Activated CD4-positive, alpha-beta T cell treated with anti-CD3 and anti-CD28 coated beads, Interleukin-2, Interleukin-4, amounts not matched to agents 100 ng/mL and 50 ng/mL, durations not matched to agents 16 hours and 8 hours (primary cell): ENCODE data around the gene ZCCHC7.
"Not testable (repeated sequence)": the region's sequence is repeated elsewhere in the genome, so short reads cannot be mapped to it uniquely, and the experiment has no call there.

Experiments
- DNase-seq: peaks from one replicate; pipeline ENCODE4 v3.0.0-alpha.2; 2020; ENCODE audit warnings: low spot score

ZCCHC7 gene

GRCh38 chr9:37255187-37255586, 134.8 kb downstream of the ZCCHC7 start:
- no peak for DNase-seq

DNA sequence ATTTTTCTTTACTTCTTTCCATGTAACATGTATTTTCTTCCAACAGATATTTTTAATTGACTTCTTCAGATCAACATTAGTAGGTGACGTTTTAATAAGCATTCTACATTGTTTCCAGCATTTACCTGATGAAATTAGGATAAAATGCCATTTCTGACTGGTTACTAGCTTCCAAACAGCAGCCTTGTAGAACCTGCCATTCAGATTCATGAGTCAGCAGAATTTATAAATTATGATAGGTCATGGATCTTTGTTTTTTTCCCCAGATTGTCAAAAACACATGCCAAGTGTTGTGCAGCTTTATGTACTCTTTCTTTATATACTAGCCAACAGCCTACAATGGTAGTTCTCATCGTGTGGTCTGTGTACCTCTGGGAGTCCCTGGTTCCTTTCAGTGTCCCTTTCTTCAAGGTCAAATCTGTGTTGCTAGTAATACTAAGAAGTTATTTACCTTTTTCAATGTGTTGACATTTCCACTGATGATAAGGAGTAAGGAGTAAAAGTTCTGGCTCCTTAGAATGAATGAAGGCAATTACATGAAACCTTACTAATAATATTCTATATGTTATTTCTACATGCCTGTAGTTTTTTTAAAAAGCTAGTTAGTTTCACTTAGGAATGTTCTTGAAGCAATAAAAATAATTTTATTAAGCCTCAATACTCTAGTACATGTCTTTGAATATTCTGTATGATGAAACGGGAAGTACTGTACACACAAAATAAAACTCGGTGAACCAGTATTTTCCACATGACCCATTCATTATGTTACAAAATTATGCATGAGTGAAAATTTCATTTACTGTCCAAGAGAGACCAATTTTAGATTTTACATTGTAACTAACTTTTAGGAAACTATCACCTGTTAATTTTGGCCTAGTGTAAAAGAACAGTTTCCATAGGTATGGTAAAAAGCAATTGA, 135.8 kb downstream of the ZCCHC7 start:
- no peak for DNase-seq

GRCh38 chr9:37259951-37260350, 139.6 kb downstream of the ZCCHC7 start:
- DNase-seq, result no peak

- DNase-seq, result no peak
Observed at GRCh38 chr9:37262410-37262809, 142.0 kb downstream of the ZCCHC7 start.

DNA sequence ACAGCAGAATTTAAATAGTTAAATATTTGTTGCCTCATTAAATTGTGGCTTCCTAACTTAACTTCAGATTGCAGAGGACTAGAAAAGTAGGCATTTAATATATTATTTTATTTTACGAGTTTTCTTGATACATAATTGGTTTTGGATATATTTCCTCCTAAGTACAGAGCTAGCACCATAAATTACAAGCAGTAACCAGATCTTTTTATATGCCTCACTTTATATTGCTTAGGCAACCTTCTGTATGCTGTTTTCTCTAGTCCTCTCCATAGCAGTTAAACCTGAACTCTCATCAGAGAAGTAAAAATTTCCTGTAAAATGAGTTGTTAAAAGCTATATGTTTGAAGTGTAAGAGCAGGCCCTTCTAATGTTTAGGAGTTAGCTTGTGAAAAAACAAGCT, 144.2 kb downstream of the ZCCHC7 start:
- DNase-seq, result no peak

GRCh38 chr9:37266630-37267029, 146.3 kb downstream of the ZCCHC7 start:
- no peak for DNase-seq

DNA sequence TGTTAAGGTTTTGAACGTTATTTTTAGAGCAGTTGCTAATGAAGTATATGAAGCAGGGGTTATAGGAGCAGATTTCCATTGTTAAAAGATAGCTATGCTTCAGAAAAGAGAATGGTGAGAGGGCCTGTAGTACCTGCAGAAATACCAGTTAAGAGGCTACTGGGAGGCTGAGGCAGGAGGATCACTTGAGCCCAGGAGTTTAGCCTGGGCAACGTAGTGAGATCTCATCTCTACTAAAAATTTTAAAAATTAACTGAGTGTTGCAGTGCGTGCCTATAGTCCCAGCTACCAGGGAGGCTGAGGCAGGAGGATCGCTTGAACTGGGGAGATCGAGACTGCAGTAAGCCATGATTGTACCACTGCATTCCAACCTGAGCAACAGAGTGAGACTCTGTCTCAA, 148.8 kb downstream of the ZCCHC7 start:
- no peak for DNase-seq

DNA sequence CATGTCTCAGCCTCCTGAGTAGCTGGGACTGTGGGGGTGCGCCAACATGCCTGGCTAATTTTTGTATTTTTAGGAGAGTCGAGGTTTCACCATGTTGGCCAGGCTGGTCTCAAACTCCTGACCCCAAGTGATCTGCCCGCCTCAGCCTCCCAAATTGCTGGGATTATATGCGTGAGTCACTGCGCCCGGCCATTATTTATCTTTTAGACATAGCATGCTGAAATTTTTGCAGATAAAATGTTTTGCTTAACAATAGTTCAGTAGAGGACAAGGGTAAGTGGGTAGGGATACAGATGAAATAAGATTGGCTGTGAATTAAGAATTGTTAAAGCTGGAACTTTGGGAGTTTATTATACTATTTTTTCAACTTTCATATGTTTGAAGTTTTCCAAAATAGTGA, 151.3 kb downstream of the ZCCHC7 start:
- DNase-seq, result no peak

- no peak for DNase-seq
Observed at GRCh38 chr9:37273595-37273994, 153.2 kb downstream of the ZCCHC7 start.

GRCh38 chr9:37281541-37281940, 161.2 kb downstream of the ZCCHC7 start:
- no peak for DNase-seq

- no peak for DNase-seq
Observed at GRCh38 chr9:37283730-37284325, 163.5 kb downstream of the ZCCHC7 start.

- no peak for DNase-seq
Observed at GRCh38 chr9:37284636-37285035, 164.3 kb downstream of the ZCCHC7 start.

DNA sequence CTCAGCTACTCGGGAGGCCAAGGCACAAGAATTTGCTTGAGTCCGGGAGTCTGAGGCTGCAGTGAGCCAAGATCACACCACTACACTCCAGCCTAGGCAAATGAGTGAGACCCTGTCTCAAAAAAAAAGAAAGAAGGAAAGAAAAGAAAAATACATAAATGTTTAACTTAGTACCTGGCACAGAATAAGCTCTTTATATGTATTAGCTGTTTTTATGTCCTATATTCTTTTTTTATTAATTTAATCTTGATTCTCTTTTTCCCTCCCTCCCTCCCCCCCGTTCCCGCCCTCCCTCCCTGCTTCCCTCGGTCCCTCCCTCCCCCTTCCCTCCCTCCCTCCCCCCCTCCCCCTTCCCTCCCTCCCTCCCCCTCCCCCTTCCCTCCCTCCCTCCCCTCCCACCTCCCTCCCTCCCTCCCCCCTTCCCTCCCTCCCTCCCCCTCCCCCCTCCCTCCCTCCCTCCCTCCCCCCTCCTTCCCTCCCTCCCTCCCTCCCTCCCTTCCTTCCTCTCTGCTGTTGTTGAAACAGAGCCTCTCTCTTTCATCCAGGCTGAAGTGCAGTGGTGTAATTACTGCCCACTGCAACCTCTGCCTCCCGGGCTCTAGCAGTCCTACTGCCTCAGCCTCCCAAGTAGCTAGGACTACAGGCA, 166.3 kb downstream of the ZCCHC7 start:
- no peak for DNase-seq

- DNase-seq, result no peak
Observed at GRCh38 chr9:37287317-37287716, 166.9 kb downstream of the ZCCHC7 start.

GRCh38 chr9:37289631-37290030, 169.3 kb downstream of the ZCCHC7 start:
- DNase-seq, result no peak

DNA sequence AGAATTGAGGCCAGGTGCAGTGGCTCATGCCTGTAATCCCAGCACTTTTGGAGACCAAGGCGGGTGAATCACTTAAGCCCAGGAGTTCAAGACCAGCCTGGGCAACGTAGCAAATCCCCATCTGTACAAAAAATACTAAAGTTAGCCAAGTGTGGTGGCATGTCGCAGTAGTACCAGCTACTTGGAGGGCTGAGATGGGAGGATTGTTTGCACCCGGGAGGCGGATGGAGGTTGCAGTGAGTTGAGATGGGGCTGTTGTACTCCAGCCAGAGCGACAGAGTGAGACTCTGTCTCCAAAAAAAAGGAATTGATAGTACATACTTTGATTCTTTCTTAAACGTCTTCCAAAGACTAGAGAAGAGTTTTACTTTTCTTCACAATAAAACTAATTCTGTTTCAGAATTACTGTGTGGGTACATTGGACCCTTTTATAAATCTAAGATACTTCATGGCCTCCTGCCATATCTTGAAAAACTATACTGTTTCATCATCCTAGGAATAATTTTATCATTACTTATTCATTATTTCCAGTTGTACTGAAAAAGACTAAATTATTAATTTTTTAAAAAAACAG, 170.1 kb downstream of the ZCCHC7 start:
- no peak for DNase-seq

DNA sequence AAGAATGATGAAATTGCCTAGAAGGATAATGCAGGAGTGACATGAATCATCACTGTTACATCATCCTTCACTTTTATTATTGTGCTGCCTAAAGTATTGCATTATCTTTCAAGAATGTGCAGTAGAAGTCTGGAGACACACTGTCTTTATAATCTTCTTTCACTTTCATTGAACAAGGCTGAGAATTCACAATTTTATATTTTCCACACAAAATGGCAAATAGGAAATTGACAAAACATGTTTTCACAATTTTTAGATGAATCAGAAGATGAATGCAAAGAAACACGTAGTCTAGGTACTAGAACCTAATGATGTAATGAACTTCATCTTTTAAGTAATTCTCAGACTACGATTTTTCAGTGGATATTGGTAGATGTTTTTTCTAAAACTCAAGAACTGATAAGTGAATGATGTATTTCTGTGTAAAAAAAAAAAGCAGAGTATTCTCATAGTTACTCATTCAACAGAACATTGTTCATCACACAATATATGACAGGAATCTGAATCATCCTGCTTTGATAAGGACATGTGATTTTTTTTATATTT, 170.6 kb downstream of the ZCCHC7 start:
- DNase-seq, result peak; percentile 44

- DNase-seq, result not testable (repeated sequence)
Observed at GRCh38 chr9:37291612-37292238, 171.4 kb downstream of the ZCCHC7 start.

- no peak for DNase-seq
Observed at GRCh38 chr9:37292896-37293295, 172.5 kb downstream of the ZCCHC7 start.

DNA sequence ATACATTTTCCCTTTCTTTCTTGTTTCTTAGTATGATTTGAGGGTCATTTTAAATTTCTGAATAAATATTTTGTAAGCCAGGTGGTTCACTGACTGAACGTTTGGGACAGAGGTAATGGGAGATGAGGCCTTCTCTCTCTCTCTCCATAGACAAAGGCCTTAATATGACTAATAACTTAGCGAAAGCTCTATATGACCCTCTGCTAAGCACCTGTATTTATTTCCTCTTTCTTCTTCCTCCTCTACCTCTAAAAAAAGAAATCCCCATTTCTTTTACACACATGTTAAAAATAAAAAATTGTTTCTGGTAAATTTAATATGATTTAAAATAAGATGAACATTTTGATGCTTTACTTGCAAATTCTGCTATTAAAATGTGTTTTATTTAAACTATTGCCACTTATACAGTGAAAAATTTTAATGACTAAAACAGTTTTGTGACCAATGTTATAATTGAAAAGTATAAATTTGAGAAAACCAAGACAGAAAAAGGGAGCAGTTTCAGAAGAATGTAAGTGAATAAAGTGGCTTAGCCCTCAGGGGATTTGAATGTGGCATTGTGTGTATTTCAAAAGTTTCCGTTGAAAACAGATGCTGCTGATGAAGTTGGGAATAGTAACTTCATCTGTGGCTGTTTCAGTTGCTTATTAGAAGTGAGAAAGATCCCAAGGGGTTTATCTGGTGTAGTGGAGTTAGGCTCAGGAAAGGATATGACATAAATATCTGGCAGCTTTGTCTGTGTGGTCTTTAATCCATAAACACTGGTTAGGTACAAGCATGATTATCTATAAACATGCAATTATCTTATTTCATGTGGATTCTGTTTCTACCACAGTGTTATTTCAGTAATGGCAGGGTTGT, 173.5 kb downstream of the ZCCHC7 start:
- DNase-seq, result no peak

DNA sequence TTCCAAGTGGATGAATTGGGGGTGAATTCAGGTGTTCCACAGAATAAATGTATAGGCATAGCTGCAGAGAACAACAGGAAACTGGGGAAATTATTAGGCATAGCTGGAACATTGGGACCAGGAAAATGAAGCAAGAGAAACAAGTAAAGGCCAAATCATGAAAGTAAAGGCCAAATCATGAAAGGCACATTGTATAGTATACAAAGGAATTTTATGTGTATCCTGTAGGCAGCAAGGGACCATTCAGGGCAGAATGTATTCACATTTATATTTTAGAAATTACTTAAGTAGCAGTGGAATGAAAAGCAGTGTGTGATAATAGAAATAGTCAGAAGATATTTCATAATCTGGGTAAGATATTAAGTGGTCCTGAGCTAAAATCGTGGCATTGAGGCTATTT, 174.8 kb downstream of the ZCCHC7 start:
- DNase-seq, result no peak
